ENCODE data around the gene DNAAF8. TPM values are rescaled to one million over a fixed set of nuclear protein-coding genes. Genes with fewer than 3 reads are reported as not detected.

The DNAAF8 gene
- total RNA-seq, 1 experiment from 2014 or later, result 2.4 TPM

DNA sequence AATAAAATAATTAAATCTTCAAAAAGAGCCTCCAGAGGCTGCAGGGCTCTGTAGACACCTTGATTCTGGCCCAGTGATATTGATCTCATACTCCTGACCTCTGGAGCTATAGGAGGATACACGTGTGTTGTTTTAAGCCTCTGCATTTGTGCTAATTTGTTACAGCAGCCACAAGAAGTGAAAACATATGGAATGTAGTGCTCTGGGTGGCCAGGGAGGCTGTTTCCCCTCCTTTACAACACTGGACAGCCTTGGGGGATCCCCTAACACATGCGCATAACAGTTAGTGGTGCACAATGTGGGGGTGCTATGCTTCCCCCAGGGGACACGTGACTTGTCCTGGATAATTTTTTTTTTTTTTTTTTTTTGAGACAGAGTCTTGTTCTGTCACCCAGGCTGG, 37.3 kb downstream of the DNAAF8 start:
- POLR2A ChIA-PET (ENCODE audit: unreplicated experiment), result interaction anchor here (1.7 kb wide), 1 partner anchor 24 kb away, joined by 11 read pairs; no protein-coding TSS in a partner anchor
- H2AFZ ChIP-seq, result no peak overlapping the region
- intact Hi-C loops (cut with micrococcal nuclease; ENCODE audit: unreplicated experiment), result no loop called here

DNA sequence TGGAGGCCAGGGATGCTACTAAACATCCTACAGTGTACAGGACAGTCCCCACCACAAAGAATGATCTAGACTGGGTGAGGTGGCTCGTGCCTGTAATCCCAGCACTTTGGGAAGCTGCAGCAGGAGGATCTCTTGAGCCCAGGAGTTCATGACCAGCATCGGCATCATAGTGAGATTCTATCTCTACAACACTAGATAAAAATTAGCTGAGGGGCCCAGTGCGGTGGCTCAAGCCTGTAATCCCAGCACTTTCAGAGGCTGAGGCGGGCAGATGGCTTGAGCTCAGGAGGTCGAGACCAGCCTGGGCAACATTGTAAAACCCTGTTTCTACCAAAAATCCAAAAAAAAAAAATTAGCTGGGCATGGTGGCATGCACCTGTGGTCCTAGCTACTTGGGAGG, 38.0 kb downstream of the DNAAF8 start:
- Histone ChIP-seq H3K4me1 (replicated peaks; ENCODE audit: insufficient read depth) (peaks cover 5% of the 10 kb centered on the region), H3K9me2 (ENCODE audit: insufficient read depth) (no peaks in the 10 kb centered on the region), H3K79me2 (ENCODE audit: low read depth) (no peaks in the 10 kb centered on the region), H3K27me3 (ENCODE audit: insufficient read depth, low read depth) (no peaks in the 10 kb centered on the region), H3F3A (ENCODE audit: insufficient read depth, low read depth) (peaks cover 11% of the 10 kb centered on the region; the same call in 1 of the 2 replicates), H3K36me3 (ENCODE audit: low read depth) (no peaks in the 10 kb centered on the region), H4K20me1 (ENCODE audit: insufficient read depth) (no peaks in the 10 kb centered on the region), H3K4me2 (no peak overlapping the region), H3K27ac (no peak overlapping the region), H3K4me3 (no peak overlapping the region), H3K9me3 (ENCODE audit: insufficient read depth, low read depth) (no peaks in the 10 kb centered on the region), H2AFZ (no peak overlapping the region)
- CTCF ChIA-PET, result no interaction called here
- POLR2A ChIA-PET (ENCODE audit: unreplicated experiment), result interaction anchor here (0.7 to 1.7 kb wide), 2 partner anchors 23 to 28 kb away, joined by 5 to 11 read pairs; no protein-coding TSS in a partner anchor
- intact Hi-C loops (cut with micrococcal nuclease; ENCODE audit: unreplicated experiment), result no loop called here
- TF ChIP-seq EZH2 (IDR thresholded peaks at IDR 0.05; ENCODE audit: low read depth), result no peak
- TF ChIP-seq, protein P1, sequence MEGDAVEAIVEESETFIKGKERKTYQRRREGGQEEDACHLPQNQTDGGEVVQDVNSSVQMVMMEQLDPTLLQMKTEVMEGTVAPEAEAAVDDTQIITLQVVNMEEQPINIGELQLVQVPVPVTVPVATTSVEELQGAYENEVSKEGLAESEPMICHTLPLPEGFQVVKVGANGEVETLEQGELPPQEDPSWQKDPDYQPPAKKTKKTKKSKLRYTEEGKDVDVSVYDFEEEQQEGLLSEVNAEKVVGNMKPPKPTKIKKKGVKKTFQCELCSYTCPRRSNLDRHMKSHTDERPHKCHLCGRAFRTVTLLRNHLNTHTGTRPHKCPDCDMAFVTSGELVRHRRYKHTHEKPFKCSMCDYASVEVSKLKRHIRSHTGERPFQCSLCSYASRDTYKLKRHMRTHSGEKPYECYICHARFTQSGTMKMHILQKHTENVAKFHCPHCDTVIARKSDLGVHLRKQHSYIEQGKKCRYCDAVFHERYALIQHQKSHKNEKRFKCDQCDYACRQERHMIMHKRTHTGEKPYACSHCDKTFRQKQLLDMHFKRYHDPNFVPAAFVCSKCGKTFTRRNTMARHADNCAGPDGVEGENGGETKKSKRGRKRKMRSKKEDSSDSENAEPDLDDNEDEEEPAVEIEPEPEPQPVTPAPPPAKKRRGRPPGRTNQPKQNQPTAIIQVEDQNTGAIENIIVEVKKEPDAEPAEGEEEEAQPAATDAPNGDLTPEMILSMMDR (conservative IDR thresholded peaks at IDR 0.05), result no peak
- no peak for DNase-seq
- no TSS peak for BruUV-seq (replicated peaks)

More for the DNA sequence above, 37.3 kb downstream of the DNAAF8 start:
- Histone ChIP-seq H3F3A (ENCODE audit: insufficient read depth, low read depth) (peaks cover 11% of the 10 kb centered on the region; the same call in 1 of the 2 replicates), H4K20me1 (ENCODE audit: insufficient read depth) (no peaks in the 10 kb centered on the region), H3K27ac (no peak overlapping the region), H3K9me2 (ENCODE audit: insufficient read depth) (no peaks in the 10 kb centered on the region), H3K27me3 (ENCODE audit: insufficient read depth, low read depth) (no peaks in the 10 kb centered on the region), H3K4me1 (replicated peaks; ENCODE audit: insufficient read depth) (peaks cover 5% of the 10 kb centered on the region), H3K4me2 (no peak overlapping the region), H3K9me3 (ENCODE audit: insufficient read depth, low read depth) (no peaks in the 10 kb centered on the region), H3K36me3 (ENCODE audit: low read depth) (no peaks in the 10 kb centered on the region), H3K4me3 (no peak overlapping the region), H3K79me2 (ENCODE audit: low read depth) (peaks cover 2% of the 10 kb centered on the region)
- BruUV-seq (replicated peaks), result no TSS peak
- TF ChIP-seq, protein P1 (conservative IDR thresholded peaks at IDR 0.05), result no peak
- no peak for TF ChIP-seq EZH2 (IDR thresholded peaks at IDR 0.05; ENCODE audit: low read depth)
- CTCF ChIA-PET, result interaction anchor here (0.6 kb wide), 1 partner anchor 147 kb away, joined by 5 read pairs; no protein-coding TSS in a partner anchor
- DNase-seq, result no peak

DNA sequence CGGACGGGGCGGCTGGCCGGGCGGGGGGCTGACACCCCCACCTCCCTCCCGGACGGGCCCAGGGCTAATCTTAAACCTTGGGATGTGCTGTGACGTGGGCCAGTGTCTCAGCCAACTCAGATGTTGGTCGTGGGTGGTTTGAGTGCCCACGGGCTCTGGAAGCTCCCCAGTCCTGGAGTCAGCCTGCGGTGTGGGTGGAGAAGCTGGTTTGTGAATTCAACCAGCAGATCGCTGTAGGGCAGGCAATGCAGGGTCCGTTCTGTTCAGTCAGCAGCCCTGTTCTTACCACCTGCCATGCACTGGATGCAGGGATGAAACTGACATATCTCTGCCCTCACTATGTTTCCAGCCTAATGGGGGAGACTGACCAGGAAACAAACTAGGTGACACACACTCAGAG, 40.7 kb downstream of the DNAAF8 start:
- no peak for DNase-seq
- Histone ChIP-seq H3K27ac (no peak overlapping the region), H3F3A (ENCODE audit: insufficient read depth, low read depth) (no peaks in the 10 kb centered on the region), H3K9me3 (ENCODE audit: insufficient read depth, low read depth) (no peaks in the 10 kb centered on the region), H3K9me2 (ENCODE audit: insufficient read depth) (no peaks in the 10 kb centered on the region), H3K4me3 (no peak overlapping the region), H2AFZ (no peak overlapping the region), H3K27me3 (ENCODE audit: insufficient read depth, low read depth) (no peaks in the 10 kb centered on the region), H3K36me3 (ENCODE audit: low read depth) (no peaks in the 10 kb centered on the region), H3K4me1 (replicated peaks; ENCODE audit: insufficient read depth) (peaks cover 2% of the 10 kb centered on the region; the same call in 1 of the 2 replicates), H3K79me2 (ENCODE audit: low read depth) (no peaks in the 10 kb centered on the region), H4K20me1 (ENCODE audit: insufficient read depth) (no peaks in the 10 kb centered on the region), H3K4me2 (no peak overlapping the region)
- TF ChIP-seq, protein P1 (conservative IDR thresholded peaks at IDR 0.05), result no peak
- no peak for TF ChIP-seq EZH2 (IDR thresholded peaks at IDR 0.05; ENCODE audit: low read depth)
- ChIA-PET CTCF (no interaction called here), POLR2A (ENCODE audit: unreplicated experiment) (no interaction called here)
- intact Hi-C loops (cut with micrococcal nuclease; ENCODE audit: unreplicated experiment), result no loop called here
- no TSS peak for BruUV-seq (replicated peaks)

Measured in PC-9 (cell line).